GM18867 (cell line): Measurements from ENCODE around the gene ZNF8.
"Not testable (repeated sequence)": the region's sequence is repeated elsewhere in the genome, so short reads cannot be mapped to it uniquely, and the experiment has no call there.

Experiments used
- ATAC-seq: cut with Tn5 transposase; IDR thresholded peaks from one replicate; pipeline ENCODE4 v1.9.1; 2021; ENCODE audit warnings: mild to moderate bottlenecking, moderate library complexity; ENCODE audit not compliant: unreplicated experiment

The ZNF8 gene

GRCh38 chr19:58278541-58279041 is at the start of gene ZNF8:
Gene ZNF8 (plus strand): TSS chr19:58278955. CDS start chr19:58279082, 127 bp downstream.
- peak; percentile 96 for ATAC-seq

GRCh38 chr19:58229255-58229639 is 49.5 kb upstream of the ZNF8 start:
- no peak for ATAC-seq

GRCh38 chr19:58237324-58237723 is 41.4 kb upstream of the ZNF8 start:
- ATAC-seq: no peak

GRCh38 chr19:58243351-58243750 is 35.4 kb upstream of the ZNF8 start:
- no peak for ATAC-seq

GRCh38 chr19:58248886-58249285 is 29.9 kb upstream of the ZNF8 start:
- ATAC-seq: no peak

- ATAC-seq: no peak
These were observed 26.6 kb upstream of the ZNF8 start for GRCh38 chr19:58252102-58252685.

GRCh38 chr19:58258259-58258658 is 20.5 kb upstream of the ZNF8 start:
- not testable (repeated sequence) for ATAC-seq

- ATAC-seq: no peak
These were observed 17.2 kb upstream of the ZNF8 start for GRCh38 chr19:58261600-58261967.

- no peak for ATAC-seq
These were observed 16.5 kb upstream of the ZNF8 start for GRCh38 chr19:58261968-58262921.

GRCh38 chr19:58262922-58263296 is 15.8 kb upstream of the ZNF8 start:
- no peak for ATAC-seq

- no peak for ATAC-seq
These were observed 13.7 kb upstream of the ZNF8 start for GRCh38 chr19:58265100-58265499.

GRCh38 chr19:58268344-58268743 is 10.4 kb upstream of the ZNF8 start:
- no peak for ATAC-seq

- ATAC-seq: no peak
These were observed 4.0 kb upstream of the ZNF8 start for GRCh38 chr19:58274771-58275201.

GRCh38 chr19:58275564-58275963 is 3.2 kb upstream of the ZNF8 start:
- ATAC-seq: no peak

GRCh38 chr19:58277197-58277596 is 1.6 kb upstream of the ZNF8 start:
- no peak for ATAC-seq

GRCh38 chr19:58277748-58278540 is 811 bp upstream of the ZNF8 start:
- ATAC-seq: no peak

GRCh38 chr19:58279042-58279924 is 528 bp downstream of the ZNF8 start:
- ATAC-seq: peak; percentile 15

- ATAC-seq: no peak
These were observed 1.2 kb downstream of the ZNF8 start for GRCh38 chr19:58279925-58280316.

GRCh38 chr19:58284199-58284598 is 5.4 kb downstream of the ZNF8 start:
- ATAC-seq: no peak

- no peak for ATAC-seq
These were observed 13.2 kb downstream of the ZNF8 start for GRCh38 chr19:58291943-58292342.
